Measurements from ENCODE around the gene FYB1. TPM values are rescaled to one million over a fixed set of nuclear protein-coding genes. Genes with fewer than 3 reads are reported as not detected.

FYB1 gene
- total and polyA plus RNA-seq, 2 of the 4 experiments (the other 2 are of a cell fraction): not detected

DNA sequence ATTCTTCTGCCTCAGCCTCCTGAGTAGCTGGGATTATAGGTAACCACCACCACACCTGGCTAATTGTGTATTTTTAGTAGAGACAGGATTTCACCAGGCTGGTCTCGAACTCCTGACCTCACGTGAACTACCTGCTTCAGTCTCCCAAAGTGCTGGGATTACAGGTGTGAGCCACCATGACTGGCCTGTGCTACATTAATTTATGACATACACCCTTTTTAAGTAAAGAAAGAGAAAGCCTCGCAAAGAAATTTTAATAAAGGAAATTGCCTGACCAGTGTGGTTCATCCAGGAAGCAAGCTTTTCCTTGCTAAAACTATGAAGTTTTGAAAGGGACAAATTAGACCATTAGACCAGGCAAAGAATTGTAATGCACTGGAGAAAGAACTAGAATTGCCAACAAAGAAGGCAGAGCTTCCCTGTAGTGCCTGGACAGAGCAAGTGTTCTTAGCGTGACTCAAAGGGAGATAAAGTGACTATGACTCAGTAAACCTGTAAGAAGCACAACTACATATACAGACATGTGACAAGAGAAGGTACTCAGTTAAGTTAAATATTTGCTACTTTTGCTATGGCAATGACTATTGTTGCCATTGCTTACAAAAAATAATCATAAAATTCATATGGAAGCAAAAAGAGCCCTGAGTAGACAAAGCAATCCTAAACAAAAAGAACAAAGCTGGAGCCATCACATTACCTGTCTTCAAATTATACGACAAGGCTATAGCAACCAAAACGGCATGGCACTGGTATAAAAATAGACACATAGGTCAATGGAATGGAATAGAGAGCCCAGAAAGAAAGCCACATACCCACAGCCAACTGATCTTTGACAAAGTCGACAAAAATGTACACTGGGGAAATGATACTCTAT lies 54.6 kb downstream of the FYB1 start (continued):
- no peak for TF ChIP-seq CHD1 (IDR thresholded peaks at IDR 0.05; ENCODE audit: low read depth, low read length)

- Histone ChIP-seq H2BK15ac (ENCODE audit: low read depth, low read length) (no peak overlapping the region; the same call in 2 of the 3 replicates), H3K27ac (ENCODE audit: insufficient read depth, low read length) (no peak overlapping the region), H3K27me3 (ENCODE audit: control insufficient read depth, insufficient read depth, low read length) (no peaks in the 10 kb centered on the region), H3K9me3 (ENCODE audit: control insufficient read depth, insufficient read depth, low read length) (no peaks in the 10 kb centered on the region), H3K4me2 (ENCODE audit: low read depth, low read length) (no peak overlapping the region), H3K14ac (replicated peaks; ENCODE audit: low read depth, low read length) (no peak overlapping the region), H3K4me3 (ENCODE audit: insufficient read depth, low read depth, low read length) (no peak overlapping the region), H2BK20ac (ENCODE audit: low read depth, low read length) (no peak overlapping the region), H4K5ac (ENCODE audit: low read depth, low read length) (no peak overlapping the region), H3K4ac (ENCODE audit: low read depth, low read length) (no peak overlapping the region), H3K4me1 (ENCODE audit: control insufficient read depth, insufficient read depth, low read length) (no peaks in the 10 kb centered on the region; the same call in 1 of the 2 replicates), H4K8ac (ENCODE audit: low read depth in 2 of 2, low read length in 2 of 2) (no peak overlapping the region), H4K91ac (ENCODE audit: insufficient read depth, low read depth, low read length) (no peak overlapping the region), H3K18ac (ENCODE audit: low read depth, low read length) (no peak overlapping the region), H2BK5ac (ENCODE audit: low read depth, low read length, poor library complexity, severe bottlenecking) (no peak overlapping the region), H3K36me3 (ENCODE audit: control insufficient read depth, insufficient read depth, low read length) (no peaks in the 10 kb centered on the region), H2AK9ac (replicated peaks; ENCODE audit: low read depth, low read length, poor library complexity) (no peak overlapping the region), H4K20me1 (ENCODE audit: insufficient read depth, low read length) (no peaks in the 10 kb centered on the region), H2AK5ac (ENCODE audit: low read depth, low read length) (no peak overlapping the region), H3K9me1 (ENCODE audit: insufficient read depth, low read length) (peaks cover 3% of the 10 kb centered on the region; the same call in 1 of the 2 replicates), H3K79me1 (ENCODE audit: low read depth in 1 of 2, low read length in 2 of 2) (no peaks in the 10 kb centered on the region), H2BK120ac (ENCODE audit: low read depth, low read length) (no peak overlapping the region), H3K56ac (ENCODE audit: extremely low read depth, insufficient read depth, low read length) (no peak overlapping the region), H3K23ac (ENCODE audit: low read depth, low read length) (no peak overlapping the region), H3K9ac (ENCODE audit: low read depth, low read length) (no peak overlapping the region), H2AFZ (replicated peaks; ENCODE audit: low read length, poor library complexity) (no peak overlapping the region)
- dilution Hi-C loops (cut with HindIII; ENCODE audit: low sequenced_read_pairs, unreplicated experiment) (no loop called here), in situ Hi-C loops (cut with MboI; ENCODE audit: low sequenced_read_pairs) (no loop called here), intact Hi-C loops (cut with micrococcal nuclease) (no loop called here)
- DNase-seq (no peak), ATAC-seq (ENCODE audit: low read depth) (no peak)
- CTCF ChIA-PET: no interaction called here
- POLR2A ChIA-PET (ENCODE audit: unreplicated experiment): no interaction called here
- no TSS peak for BruUV-seq (replicated peaks)
- no CpG with 5 or more reads among the region's 1 CpG for WGBS, 2 experiments (ENCODE audit: extremely low coverage in 2 of 2, insufficient read length in 1 of 2)
- TF ChIP-seq, protein P1, sequence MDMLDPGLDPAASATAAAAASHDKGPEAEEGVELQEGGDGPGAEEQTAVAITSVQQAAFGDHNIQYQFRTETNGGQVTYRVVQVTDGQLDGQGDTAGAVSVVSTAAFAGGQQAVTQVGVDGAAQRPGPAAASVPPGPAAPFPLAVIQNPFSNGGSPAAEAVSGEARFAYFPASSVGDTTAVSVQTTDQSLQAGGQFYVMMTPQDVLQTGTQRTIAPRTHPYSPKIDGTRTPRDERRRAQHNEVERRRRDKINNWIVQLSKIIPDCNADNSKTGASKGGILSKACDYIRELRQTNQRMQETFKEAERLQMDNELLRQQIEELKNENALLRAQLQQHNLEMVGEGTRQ (IDR thresholded peaks at IDR 0.05; ENCODE audit: low read depth, low read length): no peak
- TF ChIP-seq MAFK (IDR thresholded peaks at IDR 0.05; ENCODE audit: low read depth, low read length): no peak
- TF ChIP-seq RCOR1 (IDR thresholded peaks at IDR 0.05; ENCODE audit: insufficient replicate concordance, low read length): no peak
- no peak for TF ChIP-seq RAD21 (IDR thresholded peaks at IDR 0.05; ENCODE audit: low read length)
- no peak for TF ChIP-seq BHLHE40 (IDR thresholded peaks at IDR 0.05; ENCODE audit: low read depth, low read length)
- TF ChIP-seq RFX5 (IDR thresholded peaks at IDR 0.05; ENCODE audit: low read depth, low read length): no peak
- TF ChIP-seq, protein P2, sequence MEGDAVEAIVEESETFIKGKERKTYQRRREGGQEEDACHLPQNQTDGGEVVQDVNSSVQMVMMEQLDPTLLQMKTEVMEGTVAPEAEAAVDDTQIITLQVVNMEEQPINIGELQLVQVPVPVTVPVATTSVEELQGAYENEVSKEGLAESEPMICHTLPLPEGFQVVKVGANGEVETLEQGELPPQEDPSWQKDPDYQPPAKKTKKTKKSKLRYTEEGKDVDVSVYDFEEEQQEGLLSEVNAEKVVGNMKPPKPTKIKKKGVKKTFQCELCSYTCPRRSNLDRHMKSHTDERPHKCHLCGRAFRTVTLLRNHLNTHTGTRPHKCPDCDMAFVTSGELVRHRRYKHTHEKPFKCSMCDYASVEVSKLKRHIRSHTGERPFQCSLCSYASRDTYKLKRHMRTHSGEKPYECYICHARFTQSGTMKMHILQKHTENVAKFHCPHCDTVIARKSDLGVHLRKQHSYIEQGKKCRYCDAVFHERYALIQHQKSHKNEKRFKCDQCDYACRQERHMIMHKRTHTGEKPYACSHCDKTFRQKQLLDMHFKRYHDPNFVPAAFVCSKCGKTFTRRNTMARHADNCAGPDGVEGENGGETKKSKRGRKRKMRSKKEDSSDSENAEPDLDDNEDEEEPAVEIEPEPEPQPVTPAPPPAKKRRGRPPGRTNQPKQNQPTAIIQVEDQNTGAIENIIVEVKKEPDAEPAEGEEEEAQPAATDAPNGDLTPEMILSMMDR (conservative IDR thresholded peaks at IDR 0.05; ENCODE audit: low read depth, low read length): no peak
- TF ChIP-seq CHD1 (IDR thresholded peaks at IDR 0.05; ENCODE audit: low read depth, low read length): no peak
- TF ChIP-seq CEBPB (IDR thresholded peaks at IDR 0.05; ENCODE audit: low read depth, low read length): no peak
- no peak for TF ChIP-seq FOS (IDR thresholded peaks at IDR 0.05; ENCODE audit: low read depth, low read length)
- no peak for TF ChIP-seq NFE2L2 (IDR thresholded peaks at IDR 0.05; ENCODE audit: low read depth, low read length)
- TF ChIP-seq MXI1 (IDR thresholded peaks at IDR 0.05; ENCODE audit: borderline replicate concordance, low read depth, low read length): no peak
- no peak for TF ChIP-seq SMC3 (IDR thresholded peaks at IDR 0.05; ENCODE audit: low read depth, low read length)
- TF ChIP-seq MAZ (IDR thresholded peaks at IDR 0.05; ENCODE audit: borderline replicate concordance, low read depth, low read length): no peak
These were observed 55.3 kb downstream of the FYB1 start for GRCh38 chr5:39164016-39164415.
